ENCODE data around the gene ATXN7L2. TPM values are rescaled to one million over a fixed set of nuclear protein-coding genes. Genes with fewer than 3 reads are reported as not detected.

ATXN7L2 gene
- polyA plus RNA-seq, 2 of the 4 experiments (the other 2 are of a cell fraction): 0.97 to 2.2 TPM

GRCh38 chr1:109491372-109491771, 7.7 kb downstream of the ATXN7L2 start (continued):
- TF ChIP-seq PHF8 (IDR thresholded peaks at IDR 0.05; ENCODE audit: borderline replicate concordance, low read depth): no peak

GRCh38 chr1:109492779-109493178, 9.1 kb downstream of the ATXN7L2 start:
- CTCF ChIA-PET: interaction anchor here (0.8 to 23.6 kb wide), 13 partner anchors 8 to 492 kb away, joined by 3 to 749 read pairs (median 5); partner anchors contain the start of genes AHCYL1, AMIGO1, ATXN7L2 and GPR61
- TF ChIP-seq, protein P1, sequence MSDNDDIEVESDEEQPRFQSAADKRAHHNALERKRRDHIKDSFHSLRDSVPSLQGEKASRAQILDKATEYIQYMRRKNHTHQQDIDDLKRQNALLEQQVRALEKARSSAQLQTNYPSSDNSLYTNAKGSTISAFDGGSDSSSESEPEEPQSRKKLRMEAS (IDR thresholded peaks at IDR 0.05): no peak
- WGBS (ENCODE audit: missing lambda C conversion rate): 44% methylated on average over 4 of the region's 4 CpGs
- Histone ChIP-seq H3K4me1 (peaks cover 6% of the 10 kb centered on the region; the same call in 1 of the 3 replicates), H3K27ac (no peak overlapping the region), H3K4me3 (no peak overlapping the region), H3K4me2 (no peak overlapping the region), H3K9me3 (no peaks in the 10 kb centered on the region)
- DNase-seq (ENCODE audit: low read depth in 1 of 2, low spot score in 1 of 2): no peak
- ATAC-seq: no peak
- no peak for FAIRE-seq
- POLR2A ChIA-PET: no interaction called here

- Histone ChIP-seq H3K9me3 (no peaks in the 10 kb centered on the region), H3K4me2 (peak overlapping the region; percentile 56), H3K4me3 (no peak overlapping the region), H3K27ac (peak overlapping the region in 1 of 2 experiments; percentile 98; a peak in 2 of 6 replicates), H3K4me1 (peaks cover 6% of the 10 kb centered on the region; the same call in 1 of the 3 replicates)
- no peak for TF ChIP-seq PHF8 (IDR thresholded peaks at IDR 0.05; ENCODE audit: borderline replicate concordance, low read depth)
- TF ChIP-seq CHD2 (IDR thresholded peaks at IDR 0.05; ENCODE audit: low read length, partially characterized antibody): no peak
- TF ChIP-seq NPAS2 (CRISPR knock-in tag; IDR thresholded peaks at IDR 0.05; ENCODE audit: borderline replicate concordance): no peak
- TF ChIP-seq HES2 (IDR thresholded peaks at IDR 0.05): no peak
- no peak for TF ChIP-seq RCOR1 (IDR thresholded peaks at IDR 0.05; ENCODE audit: low read depth, low read length)
- TF ChIP-seq TP53 (CRISPR knock-in tag; IDR thresholded peaks at IDR 0.05): no peak
- TF ChIP-seq HOXB5 (CRISPR knock-in tag; IDR thresholded peaks at IDR 0.05): no peak
- TF ChIP-seq JUN (IDR thresholded peaks at IDR 0.05): no peak
- no peak for TF ChIP-seq FOXS1 (CRISPR knock-in tag; IDR thresholded peaks at IDR 0.05)
- no peak for TF ChIP-seq MAFK (IDR thresholded peaks at IDR 0.05; ENCODE audit: partially characterized antibody)
- TF ChIP-seq, protein P2, sequence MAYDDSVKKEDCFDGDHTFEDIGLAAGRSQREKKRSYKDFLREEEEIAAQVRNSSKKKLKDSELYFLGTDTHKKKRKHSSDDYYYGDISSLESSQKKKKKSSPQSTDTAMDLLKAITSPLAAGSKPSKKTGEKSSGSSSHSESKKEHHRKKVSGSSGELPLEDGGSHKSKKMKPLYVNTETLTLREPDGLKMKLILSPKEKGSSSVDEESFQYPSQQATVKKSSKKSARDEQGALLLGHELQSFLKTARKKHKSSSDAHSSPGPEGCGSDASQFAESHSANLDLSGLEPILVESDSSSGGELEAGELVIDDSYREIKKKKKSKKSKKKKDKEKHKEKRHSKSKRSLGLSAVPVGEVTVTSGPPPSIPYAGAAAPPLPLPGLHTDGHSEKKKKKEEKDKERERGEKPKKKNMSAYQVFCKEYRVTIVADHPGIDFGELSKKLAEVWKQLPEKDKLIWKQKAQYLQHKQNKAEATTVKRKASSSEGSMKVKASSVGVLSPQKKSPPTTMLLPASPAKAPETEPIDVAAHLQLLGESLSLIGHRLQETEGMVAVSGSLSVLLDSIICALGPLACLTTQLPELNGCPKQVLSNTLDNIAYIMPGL (CRISPR knock-in tag; IDR thresholded peaks at IDR 0.05; ENCODE audit: borderline replicate concordance): no peak
- TF ChIP-seq CBX2 (IDR thresholded peaks at IDR 0.05; ENCODE audit: borderline replicate concordance, low read depth): no peak
- TF ChIP-seq EHF (CRISPR knock-in tag; IDR thresholded peaks at IDR 0.05): no peak
- no peak for TF ChIP-seq RFX5 (IDR thresholded peaks at IDR 0.05)
- TF ChIP-seq, protein P3, sequence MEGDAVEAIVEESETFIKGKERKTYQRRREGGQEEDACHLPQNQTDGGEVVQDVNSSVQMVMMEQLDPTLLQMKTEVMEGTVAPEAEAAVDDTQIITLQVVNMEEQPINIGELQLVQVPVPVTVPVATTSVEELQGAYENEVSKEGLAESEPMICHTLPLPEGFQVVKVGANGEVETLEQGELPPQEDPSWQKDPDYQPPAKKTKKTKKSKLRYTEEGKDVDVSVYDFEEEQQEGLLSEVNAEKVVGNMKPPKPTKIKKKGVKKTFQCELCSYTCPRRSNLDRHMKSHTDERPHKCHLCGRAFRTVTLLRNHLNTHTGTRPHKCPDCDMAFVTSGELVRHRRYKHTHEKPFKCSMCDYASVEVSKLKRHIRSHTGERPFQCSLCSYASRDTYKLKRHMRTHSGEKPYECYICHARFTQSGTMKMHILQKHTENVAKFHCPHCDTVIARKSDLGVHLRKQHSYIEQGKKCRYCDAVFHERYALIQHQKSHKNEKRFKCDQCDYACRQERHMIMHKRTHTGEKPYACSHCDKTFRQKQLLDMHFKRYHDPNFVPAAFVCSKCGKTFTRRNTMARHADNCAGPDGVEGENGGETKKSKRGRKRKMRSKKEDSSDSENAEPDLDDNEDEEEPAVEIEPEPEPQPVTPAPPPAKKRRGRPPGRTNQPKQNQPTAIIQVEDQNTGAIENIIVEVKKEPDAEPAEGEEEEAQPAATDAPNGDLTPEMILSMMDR (IDR thresholded peaks at IDR 0.05): no peak
- TF ChIP-seq KDM5A (IDR thresholded peaks at IDR 0.05): no peak
- TF ChIP-seq, protein P1 (IDR thresholded peaks at IDR 0.05): no peak
- no peak for TF ChIP-seq RARB (CRISPR knock-in tag; IDR thresholded peaks at IDR 0.05)
- no peak for TF ChIP-seq HOXB13 (CRISPR knock-in tag; IDR thresholded peaks at IDR 0.05; ENCODE audit: low read depth)
- no peak for TF ChIP-seq CBX8 (IDR thresholded peaks at IDR 0.05)
- FAIRE-seq (no peak), DNase-seq (ENCODE audit: low read depth in 1 of 2, low spot score in 1 of 2) (no peak), ATAC-seq (no peak)
- WGBS (ENCODE audit: missing lambda C conversion rate): 59% methylated on average over 4 of the region's 4 CpGs
- ChIA-PET POLR2A (interaction anchor here (0.6 to 1.6 kb wide), 2 partner anchors 10 to 35 kb away, joined by 3 to 9 read pairs; partner anchors contain the start of gene ATXN7L2), CTCF (interaction anchor here (0.5 to 23.6 kb wide), 18 partner anchors 8 to 492 kb away, joined by 3 to 749 read pairs (median 4); partner anchors contain the start of genes AHCYL1, AMIGO1, ATXN7L2 and GPR61)
Measured at GRCh38 chr1:109493227-109493626, 9.5 kb downstream of the ATXN7L2 start.

All from A549 (cell line).